ENCODE results near the gene ARHGEF17.

Gene ARHGEF17

GRCh38 chr11:73360743-73361369, 52.8 kb downstream of the ARHGEF17 start:
- DNase-seq = no peak

GRCh38 chr11:73361953-73362776, 54.1 kb downstream of the ARHGEF17 start:
- DNase-seq = no peak

- DNase-seq = no peak
These were observed 55.1 kb downstream of the ARHGEF17 start for GRCh38 chr11:73363147-73363546.

GRCh38 chr11:73365352-73366264, 57.5 kb downstream of the ARHGEF17 start:
- DNase-seq = no peak

GRCh38 chr11:73366265-73366610, 58.2 kb downstream of the ARHGEF17 start:
- no peak for DNase-seq

GRCh38 chr11:73366953-73367352, 58.9 kb downstream of the ARHGEF17 start:
- DNase-seq = no peak

GRCh38 chr11:73367482-73368024, 59.5 kb downstream of the ARHGEF17 start:
- DNase-seq = no peak

GRCh38 chr11:73372375-73372993, 64.4 kb downstream of the ARHGEF17 start:
- no peak for DNase-seq

GRCh38 chr11:73374151-73374550, 66.1 kb downstream of the ARHGEF17 start:
- no peak for DNase-seq

GRCh38 chr11:73375830-73376159, 67.7 kb downstream of the ARHGEF17 start:
- DNase-seq = no peak

- DNase-seq = peak; percentile 93
These were observed 68.2 kb downstream of the ARHGEF17 start, which contains the start of gene RELT for GRCh38 chr11:73376160-73376802. Gene RELT, plus strand, starts transcription at chr11:73376399. Its CDS starts 12,738 bp downstream, at chr11:73389137.

- peak; percentile 80 for DNase-seq
These were observed 68.9 kb downstream of the ARHGEF17 start for GRCh38 chr11:73376803-73377629.

- no peak for DNase-seq
These were observed 71.3 kb downstream of the ARHGEF17 start for GRCh38 chr11:73379189-73379880.

GRCh38 chr11:73380331-73380730, 72.3 kb downstream of the ARHGEF17 start:
- no peak for DNase-seq

GRCh38 chr11:73380897-73381410, 72.9 kb downstream of the ARHGEF17 start:
- DNase-seq = no peak

GRCh38 chr11:73381589-73381988, 73.5 kb downstream of the ARHGEF17 start:
- DNase-seq = no peak

- no peak for DNase-seq
These were observed 74.1 kb downstream of the ARHGEF17 start for GRCh38 chr11:73382183-73382582.

- no peak for DNase-seq
These were observed 74.7 kb downstream of the ARHGEF17 start for GRCh38 chr11:73382747-73383146.

- no peak for DNase-seq
These were observed 75.4 kb downstream of the ARHGEF17 start for GRCh38 chr11:73383249-73384124.

Data from fibroblast of skin of right biceps (primary cell).